NK-92 (cell line): ENCODE measurements around the gene TIPRL.

Experiments used
- DNase-seq: peaks from one replicate; lab custom pipeline; 2025; ENCODE audit not compliant: unreplicated experiment; lab: John Stamatoyannopoulos, UW

The TIPRL gene

GRCh38 chr1:168210312-168210711 is 31.6 kb downstream of the TIPRL start:
- DNase-seq = no peak

- no peak for DNase-seq
Measured at GRCh38 chr1:168213349-168213748, 34.6 kb downstream of the TIPRL start.

DNA sequence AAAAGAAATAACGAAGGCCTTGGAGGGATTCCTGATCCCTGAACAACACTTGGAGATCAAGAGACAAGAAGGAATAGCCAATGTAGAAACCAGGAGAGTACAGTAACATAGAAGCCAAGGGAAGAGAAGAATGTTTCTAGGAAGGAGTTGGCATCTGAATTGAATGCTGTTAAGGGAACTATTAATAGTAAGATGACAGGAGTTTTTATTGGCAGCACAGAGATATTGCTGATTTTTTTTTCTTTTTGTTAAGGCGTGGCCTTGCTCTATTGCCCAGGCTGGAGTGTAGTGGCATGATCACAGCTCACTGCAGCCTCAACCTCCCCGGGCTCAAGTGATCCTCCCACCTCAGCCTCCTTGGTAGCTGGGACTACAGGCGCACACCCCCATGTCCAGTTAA is 37.4 kb downstream of the TIPRL start:
- no peak for DNase-seq

DNA sequence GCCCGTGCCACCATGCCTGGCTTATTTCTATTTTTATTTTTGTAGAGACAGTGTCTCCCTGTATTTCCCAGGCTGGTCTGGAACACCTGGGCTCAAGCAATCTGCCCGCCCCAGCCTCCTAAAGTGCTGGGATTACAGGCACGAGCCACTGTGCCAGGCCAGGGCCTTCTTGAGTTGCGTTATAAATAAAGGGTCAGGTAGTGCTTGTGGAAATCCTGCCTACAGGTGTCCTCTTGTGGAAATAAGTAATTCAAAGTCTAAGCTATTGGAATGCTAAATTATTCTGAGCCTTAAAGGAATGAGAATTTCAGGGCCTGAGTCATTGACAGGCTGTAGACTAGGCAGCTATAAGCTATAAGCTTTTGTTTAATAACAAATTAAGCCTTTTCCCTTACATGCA is 38.9 kb downstream of the TIPRL start:
- no peak for DNase-seq

DNA sequence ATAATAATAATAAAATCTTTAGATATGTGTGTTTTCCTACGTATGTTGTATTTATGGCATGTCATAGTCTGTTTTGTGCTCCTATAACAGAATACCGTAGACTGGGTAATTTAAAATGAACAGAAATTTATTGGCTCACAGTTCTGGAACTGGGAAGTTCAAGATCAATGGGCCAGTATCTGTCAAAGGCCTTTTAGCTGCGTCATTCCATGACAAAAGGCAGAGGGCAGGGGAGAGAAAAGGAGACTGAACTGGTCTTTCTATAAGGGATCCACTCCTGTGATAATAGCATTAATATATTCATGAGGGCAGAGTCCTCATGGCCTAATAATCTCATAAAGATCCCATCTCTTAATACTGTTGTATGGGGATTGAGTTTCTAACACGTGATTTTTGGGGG is 39.9 kb downstream of the TIPRL start:
- no peak for DNase-seq

DNA sequence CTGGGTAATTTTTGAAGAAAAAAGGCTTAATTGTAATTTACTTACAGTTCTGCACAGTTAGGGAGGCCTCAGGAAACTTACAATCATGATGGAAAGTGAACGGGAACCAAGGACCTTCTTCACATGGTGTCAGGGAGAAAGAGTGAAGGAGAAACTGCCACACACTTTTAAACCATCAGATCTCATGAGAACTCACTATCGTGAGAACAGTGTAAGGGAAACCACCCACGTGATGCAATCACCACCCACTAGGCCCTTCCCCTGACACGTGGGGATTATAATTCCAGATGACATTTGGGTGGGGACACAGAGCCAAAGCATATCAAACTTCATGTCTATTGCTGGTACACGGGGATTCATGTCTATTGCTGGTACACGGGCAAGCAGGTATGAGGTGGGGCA is 41.7 kb downstream of the TIPRL start:
- no peak for DNase-seq

DNA sequence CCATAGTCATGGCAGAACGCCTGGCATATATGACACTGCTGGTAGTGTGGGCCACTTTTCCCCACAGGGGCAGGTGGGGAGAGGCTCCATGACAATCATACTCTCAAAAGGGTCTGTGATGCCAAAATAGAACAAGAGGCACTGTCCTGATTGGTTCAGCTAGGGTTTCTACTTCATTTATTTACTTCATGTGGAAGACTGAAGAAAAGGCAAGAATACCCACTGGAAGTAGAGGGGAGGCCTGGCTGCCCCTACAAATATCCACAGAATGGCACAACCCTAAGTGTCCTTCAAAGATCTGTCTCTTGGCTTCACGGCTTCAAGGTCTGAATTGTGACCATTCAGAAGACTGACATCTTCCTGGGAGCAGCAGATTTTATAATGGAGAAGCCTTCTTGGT is 42.5 kb downstream of the TIPRL start:
- no peak for DNase-seq

GRCh38 chr1:168223261-168223660 is 44.5 kb downstream of the TIPRL start:
- DNase-seq = no peak

GRCh38 chr1:168223681-168224540 is 45.1 kb downstream of the TIPRL start:
- DNase-seq = no peak

DNA sequence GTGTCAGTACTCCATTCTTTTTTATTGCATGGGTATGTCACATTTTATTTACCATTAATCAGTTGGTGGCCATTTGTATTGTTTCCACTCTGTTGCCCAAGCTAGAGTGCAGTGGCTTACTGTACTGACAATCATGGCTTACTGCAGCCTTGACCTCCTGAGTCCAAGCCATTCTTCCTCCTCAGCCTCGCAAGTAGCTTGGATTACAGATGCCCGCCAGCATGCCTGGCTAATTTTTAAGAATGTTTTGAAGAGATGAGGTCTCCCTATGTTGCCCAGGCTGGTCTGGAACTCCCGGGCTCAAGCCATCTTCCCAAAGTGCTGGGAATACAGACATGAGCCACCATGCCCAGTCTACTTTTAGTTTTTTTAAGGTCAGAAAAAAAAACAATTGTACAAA is 46.2 kb downstream of the TIPRL start:
- DNase-seq = no peak

GRCh38 chr1:168225476-168226190 is 46.9 kb downstream of the TIPRL start, which contains the start of gene SFT2D2:
TSS of gene SFT2D2 (plus strand) at chr1:168226004. CDS start at chr1:168226080, 76 bp downstream.
- no peak for DNase-seq

GRCh38 chr1:168227620-168228019 is 48.9 kb downstream of the TIPRL start:
- DNase-seq = no peak

GRCh38 chr1:168229893-168230292 is 51.1 kb downstream of the TIPRL start:
- DNase-seq = no peak

DNA sequence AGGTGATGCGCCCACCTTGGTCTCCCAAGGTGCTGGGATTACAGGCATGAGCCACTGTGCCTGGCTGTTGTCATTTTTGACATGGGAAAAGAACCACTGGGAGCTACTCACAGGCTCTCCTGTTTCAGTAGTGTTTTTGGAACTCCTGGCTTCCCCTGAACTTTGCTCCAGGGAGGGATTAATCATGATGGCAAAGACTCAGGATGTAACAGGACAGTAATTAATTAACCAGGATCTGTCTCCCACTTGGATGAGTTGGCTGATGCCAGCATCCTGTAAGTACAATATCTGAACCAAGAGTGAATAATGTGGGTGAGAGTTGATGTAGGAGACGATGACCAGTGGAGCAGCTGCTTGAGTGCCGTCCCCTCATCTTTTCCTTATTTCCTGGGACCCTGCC is 51.9 kb downstream of the TIPRL start:
- no peak for DNase-seq

DNA sequence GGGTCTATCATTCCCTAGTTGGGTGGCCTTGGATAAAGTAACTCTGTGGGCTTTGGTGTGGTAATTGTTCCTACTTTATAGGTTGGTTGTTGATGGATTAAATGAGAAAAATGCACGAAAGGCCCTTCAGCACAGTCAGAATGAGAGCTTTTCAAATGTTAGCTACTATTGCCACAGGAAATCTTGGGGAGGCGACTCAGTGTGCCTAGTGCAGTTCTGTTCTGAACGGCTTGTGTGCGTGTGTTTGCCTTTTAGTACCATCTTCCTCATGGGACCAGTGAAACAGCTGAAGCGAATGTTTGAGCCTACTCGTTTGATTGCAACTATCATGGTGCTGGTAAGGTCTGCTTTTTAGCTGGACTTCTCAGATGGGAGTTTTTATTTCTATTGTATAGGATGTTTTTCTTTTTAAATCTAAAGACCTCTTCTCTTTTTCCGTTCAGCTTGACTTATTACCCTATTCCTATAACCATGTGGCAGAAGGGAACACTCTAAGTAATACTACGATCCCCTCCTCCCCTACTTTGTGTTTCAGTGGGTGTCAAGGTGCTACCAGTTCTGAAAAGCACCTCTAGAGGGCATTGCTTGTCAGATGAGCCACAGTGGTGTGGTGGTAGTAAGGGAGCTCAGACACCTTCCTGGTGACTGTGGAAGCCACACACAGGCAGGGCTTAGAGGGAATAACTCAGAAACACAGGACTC is 56.2 kb downstream of the TIPRL start:
- DNase-seq = no peak

GRCh38 chr1:168235548-168235885 is 56.8 kb downstream of the TIPRL start:
- no peak for DNase-seq

DNA sequence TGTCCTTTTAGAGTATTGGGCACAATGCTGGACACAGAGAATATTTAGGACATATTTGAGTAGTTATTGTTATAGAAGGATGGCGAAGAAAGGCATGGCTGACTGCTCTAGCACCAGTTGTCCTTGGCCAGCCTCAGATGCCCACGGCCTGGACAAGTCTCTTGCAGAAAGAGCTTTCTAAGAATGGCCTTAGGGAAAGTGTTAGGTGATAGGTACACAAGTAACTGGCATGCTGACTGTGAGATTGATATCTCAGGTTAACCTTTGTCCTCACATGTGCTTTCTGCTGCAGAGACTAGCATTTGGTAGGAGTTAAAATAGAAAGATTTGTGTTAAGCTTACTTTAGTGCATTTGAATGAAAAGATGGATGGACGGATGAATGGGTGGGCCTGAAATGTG is 57.2 kb downstream of the TIPRL start:
- no peak for DNase-seq

DNA sequence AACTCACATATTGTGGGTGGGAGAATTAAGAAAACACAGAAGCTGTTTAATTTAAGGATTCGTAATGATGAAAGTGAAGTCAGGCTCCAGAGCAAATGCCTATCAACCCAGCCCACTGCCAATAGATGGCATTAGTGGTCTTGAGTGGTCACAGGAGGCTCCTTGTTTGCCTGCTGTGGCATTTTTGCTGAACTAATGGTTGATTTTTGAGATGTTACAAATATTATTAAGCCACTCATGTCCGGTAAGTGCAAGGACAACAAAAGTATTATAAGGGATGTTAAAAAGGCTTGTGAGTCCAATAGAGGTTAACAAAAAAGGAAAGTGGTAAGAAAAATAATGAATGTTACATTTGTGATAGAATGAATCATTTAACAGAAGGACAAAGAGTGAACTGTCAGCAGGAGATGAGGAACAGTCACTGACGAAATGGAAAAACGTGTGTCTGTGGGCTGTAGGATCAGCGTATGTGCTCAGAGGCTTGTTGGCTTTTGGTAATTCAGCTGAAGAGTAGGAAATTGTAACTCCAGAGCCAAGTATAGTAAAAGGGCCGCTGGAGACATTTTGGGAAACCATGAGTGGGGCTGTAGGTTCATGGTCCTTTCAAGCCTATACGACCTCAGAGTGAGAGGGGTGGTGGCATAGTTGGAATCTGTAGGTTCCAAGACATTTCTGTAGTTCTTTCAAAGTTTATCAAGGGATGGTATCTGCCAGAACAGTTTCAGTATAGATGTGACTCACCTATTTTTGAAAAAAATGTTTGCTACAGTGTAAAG is 58.3 kb downstream of the TIPRL start:
- no peak for DNase-seq

DNA sequence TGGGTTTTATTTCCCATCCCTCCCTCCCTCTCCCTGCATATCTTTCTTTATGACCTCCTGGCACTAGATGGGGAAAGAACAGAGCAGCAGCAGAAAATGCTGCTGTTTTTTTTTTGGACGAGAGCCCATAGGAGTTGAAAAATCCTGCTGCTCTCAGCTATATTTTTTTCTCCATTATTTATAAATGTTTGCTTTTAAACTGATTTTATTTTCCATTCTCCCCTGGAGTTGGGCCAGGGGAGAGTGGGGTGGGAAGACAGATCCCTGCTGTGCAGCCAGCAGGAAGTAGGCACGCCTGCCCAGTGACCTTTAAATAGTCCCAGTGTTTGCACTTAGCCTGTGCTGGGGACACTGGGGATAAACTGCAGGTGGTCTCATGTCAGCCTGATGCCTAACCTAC is 64.4 kb downstream of the TIPRL start:
- no peak for DNase-seq

DNA sequence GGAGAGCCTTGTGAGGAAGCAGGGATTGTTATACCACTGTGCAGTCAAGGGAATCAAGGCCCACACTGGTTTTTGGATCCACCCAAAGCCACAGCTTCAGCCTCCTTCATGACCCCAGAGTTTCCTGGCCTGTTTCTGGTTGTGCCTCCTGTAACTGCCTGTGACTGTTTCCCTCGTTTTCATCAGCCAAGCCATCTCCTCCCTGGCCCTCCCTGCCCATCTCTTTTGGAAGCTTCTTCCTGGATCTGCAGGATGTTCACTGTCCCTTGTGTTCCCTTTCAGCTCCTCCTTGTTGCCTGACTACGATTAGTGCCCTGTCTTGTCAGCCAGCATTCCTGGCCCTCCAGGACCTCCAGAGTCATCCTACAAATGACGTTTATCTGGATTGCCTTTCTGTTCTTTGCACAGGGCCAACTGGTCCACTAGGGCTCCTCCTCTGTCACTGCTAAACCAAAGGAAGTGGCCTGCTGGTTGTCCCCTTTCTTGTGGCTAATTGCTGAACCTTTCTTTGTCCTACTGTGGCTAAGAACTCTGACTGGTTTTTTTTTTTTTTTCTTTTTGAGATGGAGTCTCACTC is 65.0 kb downstream of the TIPRL start:
- no peak for DNase-seq

- DNase-seq = no peak
Measured at GRCh38 chr1:168245042-168245441, 66.3 kb downstream of the TIPRL start.
